Spleen (tissue), 11 donors: ENCODE measurements around the gene TBCD. TPM values are rescaled to one million over a fixed set of nuclear protein-coding genes. Genes with fewer than 3 reads are reported as not detected.
"Not testable (repeated sequence)": the region's sequence is repeated elsewhere in the genome, so short reads cannot be mapped to it uniquely, and the experiment has no call there.

ENCODE experiments used
- DNase-seq: peaks from one replicate; pipeline ENCODE4 v3.0.0-alpha.2; 2020
- H3K27ac ChIP-seq, 8 donors: fragments of 200-600 bp; sonication (generic) in 7 of 8; 1 replicate in 4 of 8; 2 replicates in 4 of 8; pipeline versions ENCODE4 v1.5.0 to v1.8.0; 2016 to 2021; ENCODE audit warnings: inconsistent platforms in 4 of 8, mild to moderate bottlenecking in 4 of 8, moderate library complexity in 1 of 8
- H3K27me3 ChIP-seq, 7 donors: fragments of 200-600 bp; sonication (generic) in 6 of 7; replicated peaks in 1 of 7; 1 replicate in 4 of 7; 2 replicates in 3 of 7; pipeline versions ENCODE4 v1.5.0 to v1.8.0; 2016 to 2021; ENCODE audit warnings: inconsistent platforms in 3 of 7, mild to moderate bottlenecking in 1 of 7
- H3K36me3 ChIP-seq, 6 donors: fragments of 200-600 bp; sonication (generic) in 5 of 6; 1 replicate in 4 of 6; 2 replicates in 2 of 6; pipeline versions ENCODE4 v1.5.0 to v1.8.0; 2016 to 2021; ENCODE audit warnings: inconsistent platforms in 2 of 6
- H3K4me1 ChIP-seq, 6 donors: fragments of 200-600 bp; sonication (generic) in 5 of 6; 1 replicate in 3 of 6; 2 replicates in 3 of 6; pipeline versions ENCODE4 v1.5.0 to v1.8.0; 2016 to 2021; ENCODE audit warnings: inconsistent platforms in 3 of 6
- H3K4me3 ChIP-seq, 8 donors: fragments of 200-600 bp; sonication (generic) in 7 of 8; 1 replicate in 4 of 8; 2 replicates in 4 of 8; pipeline versions ENCODE4 v1.5.0 to v1.8.0; 2016 to 2021; ENCODE audit warnings: inconsistent platforms in 4 of 8, mild to moderate bottlenecking in 4 of 8, moderate library complexity in 2 of 8
- H3K9me3 ChIP-seq, 8 donors: fragments of 200-600 bp; sonication (generic) in 7 of 8; 1 replicate in 4 of 8; 2 replicates in 4 of 8; pipeline versions ENCODE4 v1.5.0 to v1.8.0; 2016 to 2021; ENCODE audit warnings: inconsistent platforms in 4 of 8
- POLR2A ChIP-seq, 3 donors: fragments of 450-650 bp; IDR thresholded peaks; one replicate each; pipeline ENCODE4 v1.5.1; 2017; ENCODE audit warnings: antibody characterized with exemption in 3 of 3, mild to moderate bottlenecking in 1 of 3
- POLR2AphosphoS5 ChIP-seq, 3 donors: sonication (generic); formaldehyde crosslinking; IDR thresholded peaks; one replicate each; pipeline ENCODE4 v1.5.1; 2017; ENCODE audit warnings: antibody characterized with exemption in 3 of 3
- WGBS, 5 donors: extraction: QIAGEN DNeasy Blood & Tissue Kit in 3 of 5; methylation state at CpG; one replicate each; pipeline versions ENCODE4 v1.1.5 to v1.1.7; 2013 to 2018; 5-methylcytosine and 5-hydroxymethylcytosine counted together
- intact Hi-C: fragments of 100-400 bp; cut with DNase I; formaldehyde crosslinking; loops from one replicate; pipeline ENCODE4 v1.15.0; 2023; ENCODE audit warnings: low total_unique reads
- polyA plus RNA-seq, 3 donors: library from polyadenylated mRNA; stranded (reverse); fragments of 200-250 nt; gene quantifications; one replicate each; pipeline ENCODE4 v1.2.1, GENCODE V29; 2013
- total RNA-seq, 7 donors: library from RNA; depleted of rRNA in 3 of 7; stranded (reverse); fragments of >200 nt in 3 of 7; fragmentation: NEBNext Ultra II Directional in 4 of 7; extraction: Animal tissue kit (Norgen Biotek cat#: 25700) in 4 of 7; gene quantifications; one replicate each; pipeline versions ENCODE4 v1.1.0 to v1.2.1, GENCODE V29; 2016 to 2021
- TF ChIP-seq, protein P1 (sequence below), 11 experiments: fragments of 200-600 bp in 7 of 11; fragments of 450-650 bp in 4 of 11; sonication (generic) in 4 of 11; IDR thresholded peaks in 8 of 11; conservative IDR thresholded peaks in 3 of 11; 1 replicate in 7 of 11; 2 replicates in 4 of 11; pipeline versions ENCODE4 v1.4.0 to v1.8.0; 2016 to 2021; ENCODE audit warnings: antibody characterized with exemption in 11 of 11, inconsistent platforms in 4 of 11, mild to moderate bottlenecking in 1 of 11
- donor health status: healthy with polysubstance abuse.
- donor health status: DM: no; HTN: no; CAD: no; lungs with moderate emphysema.
- donor health status: DM: no; HTN: no; CAD: no.
- donor health status: Bipolar disorder and iron deficiency.
- donor health status: healthy.
- donor health status: DM: no; HTN: no; CAD: no.
- donor health status: DM: yes; HTN: yes; CAD: no.

TBCD gene
- total and polyA plus RNA-seq, 10 donors, result 55.6 to 207 (median 108) TPM

DNA sequence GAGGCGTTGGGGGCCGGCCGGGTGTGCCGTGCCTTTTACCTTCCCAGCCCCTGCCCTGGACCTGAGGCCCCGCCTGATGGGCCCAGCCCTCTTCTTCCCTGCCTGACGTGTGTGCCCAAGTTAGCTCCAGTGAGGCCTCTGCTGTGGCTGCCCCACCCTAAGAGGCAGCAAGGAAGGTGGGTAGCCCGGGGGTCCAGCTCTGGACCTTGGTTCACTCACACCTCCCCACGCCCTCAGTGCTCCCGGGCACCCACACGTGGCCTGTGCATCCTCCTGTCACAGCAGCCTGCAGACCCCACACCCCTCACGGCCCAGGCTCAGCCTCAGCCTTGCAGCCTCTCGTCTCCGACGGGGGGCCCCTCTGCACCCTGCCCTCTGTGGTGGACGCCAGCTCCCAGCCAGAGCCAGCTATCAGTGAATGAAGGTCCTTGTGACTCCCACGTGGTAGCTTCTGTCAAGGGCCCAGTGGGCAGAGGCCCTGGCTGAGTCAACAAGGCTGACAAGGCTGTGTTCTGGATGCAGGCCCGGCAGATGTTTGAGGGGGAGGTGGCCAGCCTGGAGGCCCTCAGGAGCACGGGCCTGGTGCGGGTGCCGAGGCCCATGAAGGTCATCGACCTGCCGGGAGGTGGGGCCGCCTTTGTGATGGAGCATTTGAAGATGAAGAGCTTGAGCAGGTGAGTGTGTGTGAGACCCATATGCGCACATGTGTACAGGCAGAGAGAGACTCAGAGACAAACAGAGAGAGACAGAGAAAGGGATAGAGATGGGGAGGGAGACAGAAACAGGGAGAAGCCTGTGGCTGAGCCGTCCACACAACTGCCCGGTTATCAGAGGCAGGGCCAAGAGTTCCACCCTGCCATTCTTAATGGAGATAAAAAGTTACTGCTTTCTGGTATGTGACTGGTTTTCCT is 13.6 kb upstream of the TBCD start:
- H3K27me3 ChIP-seq, result peaks cover 0 to 22% (median 0%) of the 10 kb centered on the region in 7 donors
- 83 to 90% (median 86%) methylated on average over 18 to 26 of the region's 26 CpGs for WGBS, 5 donors
- DNase-seq, result no peak
- H3K36me3 ChIP-seq, result peaks cover 0 to 47% (median 16%) of the 10 kb centered on the region in 6 donors
- peaks cover 4 to 24% (median 16%) of the 10 kb centered on the region in 6 donors for H3K4me1 ChIP-seq
- no peak overlapping the region for H3K4me3 ChIP-seq
- TF ChIP-seq POLR2A (IDR thresholded peaks at IDR 0.05), result no peak
- TF ChIP-seq POLR2AphosphoS5 (IDR thresholded peaks at IDR 0.05), result no peak
- TF ChIP-seq, protein P1, sequence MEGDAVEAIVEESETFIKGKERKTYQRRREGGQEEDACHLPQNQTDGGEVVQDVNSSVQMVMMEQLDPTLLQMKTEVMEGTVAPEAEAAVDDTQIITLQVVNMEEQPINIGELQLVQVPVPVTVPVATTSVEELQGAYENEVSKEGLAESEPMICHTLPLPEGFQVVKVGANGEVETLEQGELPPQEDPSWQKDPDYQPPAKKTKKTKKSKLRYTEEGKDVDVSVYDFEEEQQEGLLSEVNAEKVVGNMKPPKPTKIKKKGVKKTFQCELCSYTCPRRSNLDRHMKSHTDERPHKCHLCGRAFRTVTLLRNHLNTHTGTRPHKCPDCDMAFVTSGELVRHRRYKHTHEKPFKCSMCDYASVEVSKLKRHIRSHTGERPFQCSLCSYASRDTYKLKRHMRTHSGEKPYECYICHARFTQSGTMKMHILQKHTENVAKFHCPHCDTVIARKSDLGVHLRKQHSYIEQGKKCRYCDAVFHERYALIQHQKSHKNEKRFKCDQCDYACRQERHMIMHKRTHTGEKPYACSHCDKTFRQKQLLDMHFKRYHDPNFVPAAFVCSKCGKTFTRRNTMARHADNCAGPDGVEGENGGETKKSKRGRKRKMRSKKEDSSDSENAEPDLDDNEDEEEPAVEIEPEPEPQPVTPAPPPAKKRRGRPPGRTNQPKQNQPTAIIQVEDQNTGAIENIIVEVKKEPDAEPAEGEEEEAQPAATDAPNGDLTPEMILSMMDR (IDR thresholded peaks at IDR 0.05 in 8 of 11, conservative IDR thresholded peaks at IDR 0.05 in 3 of 11), result no peak
- H3K9me3 ChIP-seq, result peaks cover 0 to 28% (median 23%) of the 10 kb centered on the region in 8 donors
- no peak overlapping the region for H3K27ac ChIP-seq
- intact Hi-C loops, result no loop called here

DNA sequence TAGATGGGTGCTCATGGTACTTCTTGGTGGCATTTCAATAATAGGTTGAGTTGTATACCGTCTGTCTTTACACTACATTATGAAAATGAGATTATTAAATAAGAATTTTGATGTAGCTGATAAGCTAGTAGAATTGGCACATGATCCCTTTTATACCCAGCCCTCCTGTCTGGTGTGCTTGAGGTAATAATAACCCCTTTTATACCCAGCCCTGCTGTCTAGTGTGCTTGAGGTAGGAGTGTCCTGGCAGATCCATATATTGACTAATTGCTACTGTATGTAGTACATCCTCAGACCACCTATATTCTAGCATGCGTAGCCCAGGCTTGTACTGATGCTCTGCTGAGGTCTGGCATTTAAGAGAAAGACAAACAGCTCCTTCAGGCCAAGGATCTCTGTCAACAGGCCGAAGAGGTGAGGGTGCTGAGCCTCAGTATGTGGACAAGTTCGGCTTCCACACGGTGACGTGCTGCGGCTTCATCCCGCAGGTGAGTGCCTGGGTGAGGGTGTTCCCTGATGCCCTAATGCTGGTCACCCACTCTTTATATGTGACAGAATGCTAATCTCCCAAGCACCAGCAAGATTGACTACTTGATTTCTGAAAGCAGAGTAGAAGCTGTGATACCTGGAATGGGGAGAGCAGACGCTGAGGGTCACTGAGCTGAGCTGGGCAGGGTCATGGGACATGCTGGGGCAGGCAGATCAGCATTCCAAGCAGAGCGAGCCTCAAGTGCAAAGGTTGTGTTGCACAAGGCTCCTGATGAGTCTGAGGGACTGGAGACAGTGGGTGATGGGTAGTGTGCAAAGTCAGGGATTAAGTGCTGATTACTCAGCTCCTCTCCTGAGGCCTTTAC is 10.7 kb upstream of the TBCD start:
- Histone ChIP-seq H3K4me3 (no peak overlapping the region), H3K4me1 (peaks cover 0 to 10% (median 5%) of the 10 kb centered on the region in 6 donors), H3K36me3 (peaks cover 0 to 40% (median 16%) of the 10 kb centered on the region in 6 donors), H3K27me3 (peaks cover 0 to 8% (median 0%) of the 10 kb centered on the region in 7 donors), H3K9me3 (peaks cover 0 to 24% (median 22%) of the 10 kb centered on the region in 8 donors), H3K27ac (no peak overlapping the region)
- no peak for TF ChIP-seq POLR2A (IDR thresholded peaks at IDR 0.05)
- TF ChIP-seq, protein P1 (IDR thresholded peaks at IDR 0.05 in 8 of 11, conservative IDR thresholded peaks at IDR 0.05 in 3 of 11), result no peak
- no peak for TF ChIP-seq POLR2AphosphoS5 (IDR thresholded peaks at IDR 0.05)
- 92 to 98% (median 96%) methylated on average over 10 of the region's 10 CpGs for WGBS, 5 donors
- intact Hi-C loops, result no loop called here
- DNase-seq, result no peak

DNA sequence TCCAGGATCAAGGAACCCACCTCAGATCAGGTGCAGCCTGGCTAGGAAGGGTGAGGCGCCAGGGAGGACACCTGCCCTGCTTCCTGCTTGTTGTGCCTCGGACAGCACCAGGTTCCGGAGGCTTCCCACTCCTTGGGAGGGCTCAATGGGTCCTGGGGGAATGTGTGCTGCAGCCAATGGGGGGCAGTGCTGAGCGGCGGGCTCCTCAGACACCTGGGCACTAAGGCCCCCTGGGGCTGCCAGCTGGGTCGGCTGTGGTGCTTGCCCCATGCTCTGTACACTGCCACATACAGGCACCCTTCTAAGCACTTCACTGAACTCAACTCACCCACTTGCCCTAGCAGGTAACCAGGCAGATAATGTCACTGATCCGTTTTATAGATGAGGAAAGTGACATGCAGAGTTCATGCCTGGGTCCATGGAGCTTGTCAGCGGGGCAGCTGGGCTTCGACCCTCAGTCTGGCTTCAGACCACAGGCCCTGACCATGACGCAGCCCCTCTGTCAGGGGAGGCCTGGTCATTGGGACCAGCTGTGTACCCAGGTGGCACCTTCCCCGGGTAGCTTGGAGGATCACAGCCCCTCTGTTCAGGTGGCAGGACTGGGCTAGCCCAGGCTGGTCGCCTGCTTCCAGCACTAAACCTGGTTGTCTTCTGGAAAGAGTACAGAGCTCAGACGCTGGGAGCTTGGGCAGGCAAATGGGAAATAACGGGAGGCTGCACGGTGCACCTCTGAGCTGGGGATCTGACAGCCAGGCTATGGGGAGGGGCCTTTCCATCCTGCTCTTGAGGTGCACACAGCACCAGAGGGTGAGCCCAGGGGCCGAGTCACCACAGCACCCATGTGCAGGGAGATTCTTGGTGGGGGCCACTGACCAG is 8.3 kb upstream of the TBCD start:
- Histone ChIP-seq H3K27me3 (no peaks in the 10 kb centered on the region), H3K27ac (no peak overlapping the region), H3K9me3 (peaks cover 0 to 42% (median 33%) of the 10 kb centered on the region in 8 donors), H3K4me1 (no peaks in the 10 kb centered on the region), H3K4me3 (no peak overlapping the region), H3K36me3 (peaks cover 0 to 40% (median 16%) of the 10 kb centered on the region in 6 donors)
- TF ChIP-seq POLR2AphosphoS5 (IDR thresholded peaks at IDR 0.05), result no peak
- TF ChIP-seq POLR2A (IDR thresholded peaks at IDR 0.05), result no peak
- TF ChIP-seq, protein P1 (IDR thresholded peaks at IDR 0.05 in 8 of 11, conservative IDR thresholded peaks at IDR 0.05 in 3 of 11), result no peak
- intact Hi-C loops, result no loop called here
- 85 to 95% (median 93%) methylated on average over 10 to 16 of the region's 16 CpGs for WGBS, 5 donors
- DNase-seq, result no peak

DNA sequence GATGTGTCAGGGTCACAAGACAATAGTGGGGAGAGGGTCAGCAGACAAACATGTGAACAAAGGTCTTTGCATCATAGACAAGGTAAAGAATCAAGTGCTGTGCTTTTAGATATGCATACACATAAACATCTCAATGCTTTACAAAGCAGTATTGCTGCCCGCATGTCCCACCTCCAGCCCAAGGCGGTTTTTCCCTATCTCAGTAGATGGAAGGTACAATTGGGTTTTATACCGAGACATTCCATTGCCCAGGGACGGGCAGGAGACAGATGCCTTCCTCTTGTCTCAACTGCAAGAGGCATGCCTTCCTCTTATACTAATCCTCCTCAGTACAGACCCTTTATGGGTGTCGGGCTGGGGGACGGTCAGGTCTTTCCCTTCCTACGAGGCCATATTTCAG is 7.1 kb upstream of the TBCD start:
- H3K4me1 ChIP-seq, H3K4me3 ChIP-seq, intact Hi-C loops, H3K27me3 ChIP-seq, DNase-seq, H3K27ac ChIP-seq: not testable (repeated sequence)
- WGBS, 5 donors, result 69 to 82% (median 77%) methylated on average over 7 of the region's 7 CpGs
- H3K9me3 ChIP-seq, result peaks cover 0 to 42% (median 33%) of the 10 kb centered on the region in 8 donors
- peaks cover 0 to 38% (median 14%) of the 10 kb centered on the region in 6 donors for H3K36me3 ChIP-seq
